ENCODE data around the gene IFT43. TPM values are rescaled to one million over a fixed set of nuclear protein-coding genes. Genes with fewer than 3 reads are reported as not detected.

Gene IFT43
- total and polyA plus RNA-seq, 10 of the 15 experiments (the other 5 are each of a cell fraction or from before 2014, with no cell fraction given), result 8.2 to 24.8 (median 14.0) TPM

- TF ChIP-seq ESRRA (IDR thresholded peaks at IDR 0.05; ENCODE audit: low read length) (no peak), EED (IDR thresholded peaks at IDR 0.05; ENCODE audit: low read depth) (no peak), BHLHE40 (IDR thresholded peaks at IDR 0.05; ENCODE audit: borderline replicate concordance in 1 of 2, low read depth in 2 of 2, low read length in 1 of 2) (no peak), CEBPZ (IDR thresholded peaks at IDR 0.05; ENCODE audit: low read depth, low read length) (no peak), MEF2B (IDR thresholded peaks at IDR 0.05; ENCODE audit: partially characterized antibody, poor library complexity, severe bottlenecking) (no peak), SP1 (IDR thresholded peaks at IDR 0.05; ENCODE audit: low read depth, low read length) (no peak), TAF1 (IDR thresholded peaks at IDR 0.05; ENCODE audit: borderline replicate concordance, low read depth, low read length) (no peak), POU2F2 (IDR thresholded peaks at IDR 0.05; ENCODE audit: borderline replicate concordance, low read depth, low read length) (no peak), REST (IDR thresholded peaks at IDR 0.05; ENCODE audit: low read depth, low read length) (no peak), IRF5 (IDR thresholded peaks at IDR 0.05; ENCODE audit: borderline replicate concordance) (no peak)
- Histone ChIP-seq H3K4me2 (ENCODE audit: control insufficient read depth, insufficient read depth) (no peak overlapping the region), H3K4me1 (ENCODE audit: control insufficient read depth, insufficient read depth, low read length) (no peaks in the 10 kb centered on the region), H3K79me2 (ENCODE audit: control insufficient read depth, insufficient read depth, low read length) (no peaks in the 10 kb centered on the region), H3K27ac (ENCODE audit: control insufficient read depth, insufficient read depth) (no peak overlapping the region), H3K4me3 (no peak overlapping the region), H2AFZ (ENCODE audit: control insufficient read depth, low read depth, low read length) (no peak overlapping the region), H3K9ac (ENCODE audit: control insufficient read depth, insufficient read depth, low read length) (no peak overlapping the region), H4K20me1 (ENCODE audit: control insufficient read depth, insufficient read depth) (no peaks in the 10 kb centered on the region), H3K9me3 (replicated peaks; ENCODE audit: control insufficient read depth, insufficient read depth, low read length) (no peaks in the 10 kb centered on the region), H3K27me3 (replicated peaks in 1 of 2; ENCODE audit: control insufficient read depth in 2 of 2, insufficient read depth in 2 of 2, low read length in 1 of 2) (0 out of 4 replicates have a peak, but pooled peaks cover 0 to 1% of the 10 kb centered on the region in 2 experiments), H3K36me3 (ENCODE audit: control insufficient read depth in 2 of 2, insufficient read depth in 2 of 2, low read length in 1 of 2) (no peaks in the 10 kb centered on the region)
- intact Hi-C loops (cut with micrococcal nuclease; ENCODE audit: unreplicated experiment), result no loop called here
- POLR2A ChIA-PET, result no interaction called here
- CTCF ChIA-PET, result no interaction called here
- SMC1A ChIA-PET (ENCODE audit: uncharacterized antibody, unreplicated experiment), result no interaction called here
- BruUV-seq (replicated peaks), result no TSS peak
- 54% methylated on average over 8 of the region's 8 CpGs for WGBS (ENCODE audit: insufficient coverage, insufficient replicate concordance, low lambda C conversion rate, missing lambda C conversion rate)
- in situ Hi-C loops (cut with MboI), result no loop called here
- RAD21 ChIA-PET (ENCODE audit: unreplicated experiment), result no interaction called here
- FAIRE-seq, result no peak
- DNase-seq (ENCODE audit: low read depth, low spot score), result no peak
- no peak for ATAC-seq
Observed at GRCh38 chr14:76104802-76105355, 119.3 kb downstream of the IFT43 start.
